HL-60/S4 treated with phorbol 12-myristate 13-acetate at 8.2 ng/mL for 4 days and 3 days (cell line): Measurements from ENCODE around the gene TRIP6.

Experiments
- in situ Hi-C: fragments of 300-500 bp; cut with MboI; formaldehyde crosslinking; loops from 2 replicates; pipeline ENCODE4 v1.15.0; 2022; ENCODE audit warnings: low sequenced_read_pairs

Gene TRIP6

GRCh38 chr7:100888988-100889750 lies 22.0 kb downstream of the TRIP6 start, which contains the start of gene UFSP1:
TSS of gene UFSP1 (minus strand) at chr7:100889715. CDS start at chr7:100889271, 444 bp downstream.
- in situ Hi-C loops: loop anchor here (25.0 kb wide), 1 partner anchor 398 kb away; no protein-coding TSS in a partner anchor

DNA sequence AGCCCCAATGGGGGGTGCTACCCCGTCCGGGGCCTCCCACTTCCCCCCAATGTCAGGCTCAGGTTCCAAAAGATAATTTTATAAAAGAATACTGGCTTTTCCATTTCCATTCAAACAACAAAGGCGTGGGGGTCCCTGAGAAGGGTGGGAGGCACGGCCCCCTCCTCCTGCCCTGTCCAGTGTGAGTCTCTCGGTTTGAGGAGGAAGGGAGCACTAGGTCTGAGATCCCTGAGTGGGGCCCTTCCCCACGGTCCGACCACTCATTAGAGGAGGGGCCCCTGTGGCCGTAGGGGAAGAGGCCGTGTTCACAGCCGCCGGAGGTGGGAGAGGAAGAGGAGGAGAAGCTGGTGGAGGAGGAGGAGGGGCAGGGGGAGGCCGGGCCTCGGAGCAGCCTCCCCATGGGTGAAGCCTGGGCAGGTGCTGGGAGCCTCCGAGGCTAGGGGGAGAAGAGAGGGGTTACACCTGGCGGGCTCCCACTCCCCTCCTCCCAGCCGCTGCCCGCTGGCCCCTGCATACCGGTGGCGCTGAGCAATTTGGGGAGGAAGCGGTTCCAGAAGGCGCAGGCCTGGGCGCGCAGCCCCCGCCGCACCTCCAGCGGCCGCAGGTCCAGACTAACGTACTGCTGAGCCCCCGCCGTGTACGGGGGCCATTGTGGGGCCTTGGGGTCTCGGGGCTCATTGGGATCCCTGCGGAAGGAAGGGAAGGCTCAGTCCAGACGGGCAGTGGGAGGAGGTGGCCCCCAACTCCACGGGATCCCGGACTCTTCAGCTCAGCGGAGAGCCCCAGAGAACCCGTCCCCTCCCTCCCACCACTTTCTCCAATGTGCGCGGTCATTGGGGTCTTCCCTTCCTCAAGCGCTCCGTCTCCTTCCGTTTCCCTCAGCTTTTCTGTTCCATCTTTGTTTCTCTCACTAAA lies 23.7 kb downstream of the TRIP6 start:
- in situ Hi-C loops: loop anchor here (5.0 to 25.0 kb wide), 2 partner anchors 166 to 396 kb away; no protein-coding TSS in a partner anchor

DNA sequence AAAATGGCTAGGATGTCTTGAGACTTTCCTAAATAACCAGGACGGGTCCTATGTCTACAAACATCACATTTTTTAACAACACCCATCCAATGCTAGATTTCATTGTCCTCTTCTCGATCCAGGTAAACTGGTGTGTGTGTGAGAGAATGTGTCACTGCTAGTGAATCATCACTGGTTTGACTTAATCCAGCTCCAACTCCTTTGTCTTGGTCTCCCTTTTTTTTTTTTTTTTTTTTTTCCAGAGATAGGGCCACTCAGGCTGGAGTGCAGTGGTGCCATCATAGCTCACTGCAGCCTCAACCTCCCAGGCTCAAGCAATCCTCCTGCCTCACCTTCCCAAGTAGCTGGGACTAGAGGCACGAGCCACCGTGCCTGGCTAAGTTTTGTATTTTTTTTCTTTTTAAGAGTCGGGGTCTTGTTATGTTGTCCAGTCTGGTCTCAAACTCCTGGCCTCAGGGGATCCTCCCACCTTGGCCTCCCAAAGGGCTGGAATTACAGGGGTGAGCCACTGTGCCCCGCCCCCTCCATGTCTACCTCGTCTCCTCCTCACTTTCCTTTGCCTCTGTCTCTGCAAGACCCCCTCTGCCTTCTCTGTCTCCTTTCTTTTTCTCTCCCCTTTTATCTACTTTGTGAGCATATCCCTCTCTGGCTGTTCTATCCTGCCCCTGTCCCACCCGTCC lies 24.5 kb downstream of the TRIP6 start:
- in situ Hi-C loops: loop anchor here (5.0 to 25.0 kb wide), 2 partner anchors 166 to 396 kb away; no protein-coding TSS in a partner anchor

DNA sequence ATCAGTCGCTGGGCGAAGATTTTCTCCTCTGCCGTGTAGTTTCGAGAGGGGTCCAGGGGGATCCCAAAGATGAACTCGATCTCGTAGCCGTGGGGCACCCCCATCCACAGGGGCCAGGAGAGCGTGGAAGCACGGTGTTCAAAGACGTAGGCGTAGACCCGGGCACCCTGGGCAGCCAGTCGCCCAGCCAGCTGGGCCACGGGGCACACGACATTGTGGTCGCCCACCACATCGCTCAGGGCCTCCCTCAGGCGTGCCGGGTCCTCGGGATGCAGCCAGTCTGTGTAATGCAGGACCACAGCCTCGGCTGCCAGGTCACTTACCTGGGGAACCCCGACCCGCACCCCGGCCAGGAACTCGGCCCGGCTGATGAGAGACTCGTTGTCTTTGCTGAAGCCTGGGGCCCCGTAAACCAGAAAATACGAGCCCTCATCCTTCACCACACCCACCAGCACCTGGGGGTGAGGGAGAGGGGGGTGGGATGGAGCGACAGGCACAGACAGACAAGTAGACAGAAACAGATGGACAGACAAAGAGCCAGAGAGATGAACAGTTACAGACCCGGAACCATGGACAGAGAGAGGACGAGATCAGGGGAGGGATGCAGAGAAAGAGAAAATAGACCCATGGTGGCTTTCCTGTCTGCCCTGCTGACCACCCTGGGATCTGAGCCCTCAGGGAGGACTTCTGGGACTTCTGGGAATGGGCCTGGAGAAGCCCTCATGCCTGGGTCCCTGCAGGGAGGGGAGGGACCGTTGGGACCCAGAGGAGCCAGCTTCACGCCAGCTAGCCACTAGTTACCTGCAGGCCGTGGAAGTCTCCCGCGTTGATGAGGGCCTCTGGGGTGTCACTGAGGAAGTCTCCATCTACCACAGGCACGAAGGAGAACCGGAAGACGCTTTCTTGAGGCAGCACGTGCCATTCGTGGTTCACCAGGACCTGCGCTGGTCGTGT lies 25.5 kb downstream of the TRIP6 start:
- in situ Hi-C loops: loop anchor here (5.0 to 25.0 kb wide), 2 partner anchors 165 to 395 kb away; no protein-coding TSS in a partner anchor

- in situ Hi-C loops: loop anchor here (5.0 to 25.0 kb wide), 2 partner anchors 164 to 394 kb away; no protein-coding TSS in a partner anchor
Measured at GRCh38 chr7:100893318-100893895, 26.2 kb downstream of the TRIP6 start.

GRCh38 chr7:100893910-100894721 lies 26.9 kb downstream of the TRIP6 start:
- in situ Hi-C loops: loop anchor here (5.0 to 25.0 kb wide), 2 partner anchors 163 to 393 kb away; no protein-coding TSS in a partner anchor

DNA sequence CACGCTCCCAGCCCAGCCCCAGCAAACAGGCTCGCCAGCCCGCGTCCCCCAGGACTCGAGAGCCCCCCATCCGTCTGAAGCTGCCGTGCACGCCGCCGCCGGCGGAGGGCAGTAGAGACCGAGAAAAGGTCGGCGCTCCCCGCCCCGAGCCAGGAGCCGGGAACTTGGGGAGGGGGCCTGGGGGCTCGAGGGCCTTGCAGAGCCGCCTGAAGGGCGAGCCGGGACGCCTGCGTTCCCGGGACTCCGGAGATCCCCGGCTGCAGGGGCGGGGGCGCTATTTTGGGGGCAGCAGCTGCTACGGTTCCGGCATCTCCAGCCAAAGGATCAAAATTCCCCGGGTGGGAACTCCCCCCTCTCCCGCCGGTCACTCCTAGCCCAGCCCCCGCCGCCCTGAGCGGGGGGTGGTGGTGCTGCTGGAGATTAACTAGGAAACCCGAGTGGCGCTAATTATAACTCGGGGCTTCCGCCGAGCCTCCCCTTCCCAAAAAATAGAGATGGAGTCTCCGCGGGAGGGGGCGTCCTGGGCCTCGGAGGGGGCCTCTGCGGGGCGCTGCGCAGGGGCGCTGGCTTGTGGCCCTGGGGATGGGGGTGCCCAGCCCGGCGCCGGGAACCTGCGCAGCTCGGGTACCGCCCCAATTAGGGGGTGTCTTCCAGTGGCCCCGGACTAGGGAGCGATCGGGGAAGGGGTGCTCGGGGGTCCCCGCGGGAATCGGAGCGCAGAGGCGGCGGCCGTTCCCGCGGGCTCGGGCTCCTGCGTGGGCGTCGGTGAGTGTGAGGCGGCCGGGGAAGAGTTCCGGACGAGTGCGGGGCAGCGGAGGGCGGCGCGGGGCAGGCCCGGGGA lies 27.9 kb downstream of the TRIP6 start:
- in situ Hi-C loops: loop anchor here (5.0 to 25.0 kb wide), 2 partner anchors 162 to 392 kb away; no protein-coding TSS in a partner anchor

- in situ Hi-C loops: loop anchor here (25.0 kb wide), 1 partner anchor 392 kb away; no protein-coding TSS in a partner anchor
Measured at GRCh38 chr7:100895701-100895955, 28.4 kb downstream of the TRIP6 start, which contains the start of gene ACHE. TSS of gene ACHE (minus strand) at chr7:100895888. CDS start at chr7:100894232, 1,656 bp downstream.

DNA sequence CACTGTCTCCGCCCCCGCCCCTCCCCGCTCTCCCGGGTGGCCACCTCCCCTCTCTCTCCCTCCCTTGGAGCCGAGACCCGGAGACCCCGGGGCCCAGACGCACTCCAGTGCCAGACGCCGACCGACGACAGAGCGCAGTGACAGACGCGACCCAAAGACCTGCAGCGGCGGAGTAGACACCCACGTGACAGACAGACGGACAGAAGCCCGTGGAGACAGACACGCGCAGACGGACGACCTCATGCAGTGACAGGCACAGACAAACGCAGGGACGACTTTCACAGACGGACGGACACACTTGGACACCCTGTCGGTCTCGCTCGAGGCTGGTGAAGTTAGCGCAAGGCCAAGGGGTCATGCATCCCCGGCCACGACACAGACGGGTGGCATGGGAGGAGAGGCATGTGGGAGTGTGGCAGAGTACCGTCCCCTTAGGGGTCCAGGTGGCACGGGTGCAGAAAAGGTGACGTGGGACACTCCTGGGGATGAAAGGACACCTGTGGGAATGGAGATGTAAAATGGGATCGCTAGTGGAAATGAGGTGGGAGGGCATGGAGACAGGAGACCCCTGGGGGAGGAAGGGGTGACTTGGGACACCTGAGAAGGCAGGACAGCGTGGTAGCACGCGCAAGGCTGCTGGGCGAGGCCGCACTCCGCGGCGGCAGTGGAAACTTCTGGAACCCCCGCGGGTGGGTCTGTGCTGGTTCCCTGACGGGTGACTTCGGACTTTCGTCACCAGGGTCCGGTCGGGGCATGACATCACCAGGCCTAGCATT lies 29.0 kb downstream of the TRIP6 start:
- in situ Hi-C loops: loop anchor here (25.0 kb wide), 1 partner anchor 391 kb away; no protein-coding TSS in a partner anchor

GRCh38 chr7:100896732-100897608 lies 29.8 kb downstream of the TRIP6 start:
- in situ Hi-C loops: loop anchor here (25.0 kb wide), 1 partner anchor 390 kb away; no protein-coding TSS in a partner anchor

GRCh38 chr7:100897772-100898454 lies 30.7 kb downstream of the TRIP6 start:
- in situ Hi-C loops: loop anchor here (25.0 kb wide), 1 partner anchor 389 kb away; no protein-coding TSS in a partner anchor

DNA sequence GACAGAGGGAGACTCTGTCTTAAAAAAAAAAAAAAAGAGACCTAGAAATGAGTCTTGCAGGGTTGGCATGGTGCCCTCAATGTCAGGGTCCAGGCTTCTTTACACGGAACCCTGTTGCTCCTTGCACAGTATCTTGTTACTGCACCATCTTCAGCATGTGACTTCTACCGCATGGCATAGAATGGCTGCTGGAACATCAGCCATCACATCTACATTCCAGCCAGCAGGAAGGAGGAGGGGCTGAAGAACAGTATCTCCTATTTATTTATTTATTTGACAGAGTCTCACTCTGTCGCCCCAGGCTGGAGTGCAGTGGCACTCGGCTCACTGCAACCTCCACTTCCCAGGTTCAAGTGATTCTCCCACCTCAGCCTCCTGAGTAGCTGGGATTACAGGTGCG lies 32.2 kb downstream of the TRIP6 start:
- in situ Hi-C loops: loop anchor here (25.0 kb wide), 1 partner anchor 388 kb away; no protein-coding TSS in a partner anchor

DNA sequence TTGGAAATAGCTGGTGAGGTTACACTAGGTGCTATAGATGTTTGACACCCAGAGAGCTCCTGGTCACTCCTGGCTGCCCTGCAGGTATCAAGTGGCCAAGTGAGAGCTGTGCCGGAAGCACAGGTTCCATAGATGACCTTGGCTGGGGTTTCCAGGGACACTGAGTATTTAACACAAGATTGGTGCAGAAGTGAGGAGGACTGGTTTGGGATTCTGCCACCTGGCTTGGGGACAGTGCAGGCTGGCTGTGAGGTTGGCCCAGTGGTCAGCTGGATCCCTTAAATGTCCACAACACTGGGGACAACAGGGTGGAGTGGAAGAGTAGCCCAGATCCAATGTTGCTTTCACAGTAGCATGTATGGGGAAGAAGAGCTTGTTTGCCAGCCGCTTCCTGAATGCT lies 33.8 kb downstream of the TRIP6 start:
- in situ Hi-C loops: no loop called here

DNA sequence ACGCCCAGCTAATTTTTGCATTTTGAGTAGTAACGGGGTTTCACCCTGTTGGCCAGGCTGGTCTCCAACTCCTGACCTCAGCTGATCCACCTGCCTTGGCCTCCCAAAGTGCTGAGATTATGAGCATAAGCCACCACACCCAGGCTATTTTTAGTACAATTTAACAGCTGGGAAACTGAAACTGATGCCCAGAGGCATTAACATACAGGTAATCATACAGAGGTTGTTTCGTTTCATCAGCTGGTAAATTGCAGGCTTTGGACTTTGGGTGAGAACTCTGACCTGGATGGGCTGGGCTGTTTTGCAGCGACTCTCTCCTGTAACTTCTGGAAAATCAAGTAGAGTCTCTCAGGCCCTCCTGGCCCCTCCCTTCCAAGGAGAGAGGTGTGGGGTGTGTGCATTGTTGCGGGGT lies 34.7 kb downstream of the TRIP6 start:
- in situ Hi-C loops: no loop called here

- in situ Hi-C loops: no loop called here
Measured at GRCh38 chr7:100902638-100903037, 35.5 kb downstream of the TRIP6 start.
